Activated CD4-positive, CD25-positive, alpha-beta regulatory T cell treated with anti-CD3 and anti-CD28 coated beads, Interleukin-2, amount 50 U/mL, for 72 hours (primary cell): ENCODE data around the gene ITIH3.

Experiments
- DNase-seq: peaks from one replicate; pipeline ENCODE4 v3.0.0; 2021

The ITIH3 gene

GRCh38 chr3:52827866-52828376 lies 33.3 kb downstream of the ITIH3 start:
- no peak for DNase-seq

- no peak for DNase-seq
These were observed 34.9 kb downstream of the ITIH3 start for GRCh38 chr3:52829482-52829881.

- DNase-seq, result no peak
These were observed 35.4 kb downstream of the ITIH3 start for GRCh38 chr3:52829906-52830463.

- DNase-seq, result no peak
These were observed 36.1 kb downstream of the ITIH3 start, which contains the start of gene ITIH4 for GRCh38 chr3:52830535-52831258. Gene ITIH4, minus strand, starts transcription at chr3:52830672. Its CDS starts 30 bp downstream, at chr3:52830642.

DNA sequence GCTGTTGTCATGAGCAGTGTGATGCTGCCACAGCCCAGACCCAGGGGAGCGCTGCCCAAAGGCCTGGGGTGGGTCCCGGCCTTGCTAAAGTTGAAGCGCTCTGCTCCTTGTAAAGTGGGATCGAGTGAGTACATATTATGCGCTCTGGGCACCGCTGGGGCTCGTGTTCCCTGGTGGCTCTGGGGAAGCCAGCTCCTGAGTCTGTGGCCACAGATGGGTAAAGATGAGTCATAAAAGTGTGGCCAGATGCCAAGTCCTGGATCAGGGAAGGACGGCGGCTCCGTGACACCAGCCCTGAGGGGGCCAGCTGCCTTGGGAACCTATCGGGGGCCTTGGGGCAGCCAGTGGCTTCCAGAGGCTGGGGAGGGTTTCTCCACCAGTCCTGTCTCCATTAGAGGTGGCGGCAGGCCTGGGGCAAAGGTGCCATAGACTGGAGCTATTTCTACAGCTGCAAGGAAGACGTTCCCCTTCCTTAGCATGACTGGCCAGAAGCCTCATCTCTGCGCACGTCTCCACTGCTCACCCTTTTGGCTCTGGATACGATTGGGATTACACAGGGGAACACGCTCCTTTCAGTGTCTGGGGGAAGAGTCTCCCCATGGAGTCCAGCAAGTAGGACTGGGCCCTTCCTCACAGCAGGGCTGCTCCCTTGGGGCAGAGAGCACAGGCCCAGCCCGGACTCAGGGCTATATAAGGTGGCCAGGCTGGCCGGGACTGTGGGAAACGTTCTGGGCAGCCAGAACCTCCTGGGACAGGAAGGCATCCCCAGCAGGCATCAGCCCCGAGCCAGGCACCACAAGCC lies 37.1 kb downstream of the ITIH3 start:
- DNase-seq, result no peak

GRCh38 chr3:52833202-52833601 lies 38.6 kb downstream of the ITIH3 start:
- no peak for DNase-seq

- no peak for DNase-seq
These were observed 40.4 kb downstream of the ITIH3 start, which contains the start of gene MUSTN1 for GRCh38 chr3:52834871-52835501. Gene MUSTN1, minus strand, starts transcription at chr3:52835019. Its CDS starts 71 bp downstream, at chr3:52834948.

GRCh38 chr3:52835766-52836470 lies 41.3 kb downstream of the ITIH3 start:
- no peak for DNase-seq

- no peak for DNase-seq
These were observed 41.9 kb downstream of the ITIH3 start for GRCh38 chr3:52836471-52836845.

DNA sequence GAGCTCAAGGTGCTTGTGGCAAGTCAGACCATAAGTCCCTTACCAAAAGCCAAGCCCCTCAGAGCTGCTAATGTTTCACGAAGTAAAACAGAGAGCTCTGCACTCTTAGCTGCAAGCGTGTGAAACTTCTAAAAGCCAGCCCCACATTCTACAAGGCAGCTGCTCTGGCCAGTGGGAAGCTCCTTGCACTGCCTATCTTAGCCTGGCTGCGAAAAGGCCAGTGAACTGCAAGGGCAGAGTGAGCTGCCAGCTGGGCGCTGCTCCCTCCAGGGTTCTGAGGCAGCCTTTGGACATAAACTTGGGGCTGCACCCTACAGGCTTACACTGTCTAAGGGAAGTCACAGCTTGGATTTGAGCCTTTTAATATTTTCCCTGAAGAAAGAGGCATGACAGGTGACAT lies 42.4 kb downstream of the ITIH3 start:
- no peak for DNase-seq

- DNase-seq, result no peak
These were observed 44.1 kb downstream of the ITIH3 start for GRCh38 chr3:52838561-52839267.

GRCh38 chr3:52839268-52839575 lies 44.6 kb downstream of the ITIH3 start:
- no peak for DNase-seq

- no peak for DNase-seq
These were observed 45.4 kb downstream of the ITIH3 start for GRCh38 chr3:52839892-52840545.

DNA sequence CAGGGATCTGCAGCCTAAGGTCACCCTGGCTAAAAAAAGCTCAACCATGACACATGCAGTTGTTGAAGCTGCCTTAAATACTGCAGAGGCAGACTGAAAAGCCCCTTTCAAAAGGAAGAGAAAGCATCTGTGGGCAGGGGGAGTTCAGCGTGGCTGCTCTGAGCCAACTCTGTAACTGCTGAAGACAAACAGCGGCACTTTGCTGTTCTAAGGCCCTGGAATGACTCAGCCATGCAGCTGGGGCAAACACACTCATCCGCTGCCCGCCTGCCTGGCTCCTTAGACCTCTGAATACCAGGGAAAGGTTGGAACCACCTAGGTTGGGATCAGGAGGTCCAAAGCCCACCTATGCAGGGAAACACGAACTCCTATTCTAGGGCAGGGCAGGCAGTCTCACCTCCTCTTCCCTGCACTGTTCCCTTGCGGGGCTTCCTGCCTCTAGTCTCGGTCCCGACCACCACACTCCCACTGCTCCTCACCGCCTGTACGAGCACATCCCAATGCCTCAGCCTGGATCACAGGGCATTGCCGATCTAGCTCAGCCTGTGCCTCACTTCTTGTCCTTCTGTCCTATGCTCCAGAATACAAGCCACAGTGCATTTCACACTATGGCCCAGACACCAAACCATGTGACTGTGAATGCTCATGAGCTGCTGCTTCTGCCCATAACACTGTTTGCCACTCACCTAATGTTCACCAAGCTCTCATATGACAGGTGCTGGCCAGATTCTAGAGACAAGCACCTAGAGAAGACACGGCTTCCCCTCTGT lies 46.8 kb downstream of the ITIH3 start:
- no peak for DNase-seq

DNA sequence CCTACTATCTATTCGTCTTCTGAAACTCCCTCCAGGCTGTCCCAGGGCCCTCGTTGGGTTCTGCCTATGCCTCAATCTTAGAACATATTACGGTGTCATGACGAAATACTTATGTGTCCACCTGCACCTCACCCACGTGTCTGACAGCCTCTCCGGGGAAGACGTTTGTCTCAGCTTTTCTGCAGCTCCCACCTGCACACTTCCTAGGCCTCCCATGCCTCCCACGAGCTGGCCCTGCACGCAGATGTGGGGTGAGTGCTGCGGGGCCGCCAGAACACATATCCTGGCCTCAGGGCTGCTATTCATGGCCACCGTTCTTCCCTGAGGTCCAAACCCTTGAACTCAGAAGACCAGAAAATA lies 47.4 kb downstream of the ITIH3 start:
- DNase-seq, result no peak

GRCh38 chr3:52842424-52842823 lies 47.8 kb downstream of the ITIH3 start:
- DNase-seq, result no peak

GRCh38 chr3:52843108-52843865 lies 48.7 kb downstream of the ITIH3 start:
- no peak for DNase-seq

DNA sequence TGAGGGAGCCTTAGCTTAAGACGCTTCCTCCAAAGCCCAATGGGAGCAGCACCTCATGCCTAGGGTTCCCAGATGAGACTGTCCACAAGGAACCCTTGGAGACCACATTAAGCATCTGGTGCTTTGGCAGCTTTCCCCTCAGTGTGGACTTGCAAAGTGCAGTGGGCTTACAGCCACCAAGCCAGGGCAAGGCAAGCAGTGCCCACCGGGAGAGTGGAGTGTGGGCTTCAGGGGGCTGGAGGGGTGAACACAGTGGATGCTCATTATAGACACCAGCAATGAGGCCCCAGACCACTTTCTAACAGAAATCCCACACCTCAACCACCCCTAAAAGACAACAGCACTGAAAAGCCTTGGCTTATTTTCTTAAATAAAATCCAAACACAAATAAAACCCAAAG lies 49.3 kb downstream of the ITIH3 start:
- no peak for DNase-seq

DNA sequence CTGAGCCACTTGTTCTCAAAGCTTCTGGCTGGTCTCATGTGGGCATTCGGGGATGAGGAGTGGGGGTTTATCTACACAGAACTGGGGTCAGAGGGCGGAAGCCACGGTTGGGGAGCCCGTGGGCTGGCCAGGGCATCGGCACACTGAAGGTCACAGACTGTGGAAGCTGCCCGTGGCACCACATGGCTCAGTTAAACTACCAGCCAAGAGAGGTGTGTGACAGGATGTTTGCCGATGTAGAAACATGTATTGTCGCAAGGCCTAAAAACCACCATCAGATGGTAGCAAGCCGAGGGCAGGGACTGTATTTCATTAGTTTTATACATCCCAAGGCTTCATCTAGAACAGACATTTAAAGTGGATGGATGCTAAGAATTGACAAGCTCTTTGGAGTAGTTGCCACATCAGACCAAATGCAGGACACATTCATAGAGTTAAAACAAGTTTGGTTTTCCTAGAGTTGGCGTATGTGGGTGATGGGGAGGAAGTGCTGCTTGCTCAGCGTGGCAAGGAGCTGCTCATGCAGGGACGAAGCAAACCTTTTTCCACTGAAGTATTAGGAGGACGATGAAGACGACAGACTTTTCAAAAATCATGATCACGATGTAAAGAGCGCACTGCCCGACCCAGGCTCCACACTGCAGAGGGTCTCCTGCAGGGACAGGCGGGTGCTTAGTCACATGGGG lies 49.8 kb downstream of the ITIH3 start:
- DNase-seq, result no peak
